H4 (cell line): ENCODE data around the gene BTBD10. TPM values are rescaled to one million over a fixed set of nuclear protein-coding genes. Genes with fewer than 3 reads are reported as not detected.

Experiments used
- DNase-seq: peaks from one replicate; pipeline ENCODE4 v3.0.0-alpha.2; 2015; ENCODE audit warnings: low spot score
- total RNA-seq: library from RNA; depleted of rRNA; stranded (reverse); fragments of >200 nt; shearing (Covaris generic); gene quantifications from 2 replicates; pipeline ENCODE4 v1.2.3, GENCODE V29; 2014; rRNA removed

BTBD10 gene
- total RNA-seq, 1 experiment from 2014 or later, result 70.1 TPM

- DNase-seq, result peak; percentile 96
These were observed 123.5 kb downstream of the BTBD10 start for GRCh38 chr11:13339195-13340153.

DNA sequence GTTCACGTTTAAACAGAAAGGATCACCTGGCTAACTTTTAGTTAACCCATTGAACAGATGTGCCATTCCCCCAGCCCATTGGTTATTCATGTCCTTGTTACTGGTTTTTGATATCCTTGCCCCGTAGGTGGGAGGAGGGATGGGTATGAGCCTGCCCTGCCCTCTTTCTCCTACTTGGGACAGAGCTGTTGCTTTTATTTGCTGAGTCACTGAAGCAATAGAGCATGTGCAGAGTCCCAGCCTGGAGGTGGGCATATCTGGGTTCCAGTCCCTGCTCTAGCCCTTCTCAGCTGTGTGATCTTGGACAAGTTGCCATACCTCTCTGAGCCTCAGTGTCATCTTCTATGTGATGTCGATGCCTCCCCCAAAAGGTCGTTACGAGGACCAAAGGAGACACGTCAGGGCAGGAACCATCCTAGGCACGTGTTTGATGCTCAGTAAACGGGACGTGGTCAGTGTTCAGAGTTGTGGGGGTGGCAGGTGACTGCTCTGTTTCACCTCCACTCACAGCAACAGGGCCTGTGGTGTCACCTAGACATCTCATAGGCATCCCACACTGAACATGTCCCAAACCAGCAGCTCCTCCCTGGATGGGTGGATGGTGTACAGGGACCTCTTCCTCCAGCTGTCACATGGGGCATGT lies 124.5 kb downstream of the BTBD10 start:
- DNase-seq, result peak; percentile 90

DNA sequence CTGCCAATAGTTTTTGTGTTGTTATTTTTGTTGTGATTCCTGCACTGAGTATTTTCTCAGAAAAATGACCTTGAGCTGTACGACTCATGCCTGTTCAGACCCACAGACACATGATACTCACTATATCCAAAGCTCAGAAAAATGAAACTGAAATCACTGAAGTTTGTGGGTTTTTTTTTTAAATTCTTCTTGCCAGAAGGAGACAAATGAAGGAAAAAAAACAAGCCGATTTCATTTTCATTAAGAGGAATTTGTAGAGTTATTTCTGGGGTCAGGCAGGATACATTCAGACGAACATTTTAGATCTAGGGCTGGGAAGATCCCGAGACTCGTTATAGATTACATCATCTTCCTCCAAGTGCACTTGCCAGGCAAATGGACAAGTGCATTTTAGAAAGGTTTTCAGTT lies 125.0 kb downstream of the BTBD10 start:
- peak; percentile 70 for DNase-seq

Other genes with a start within 250 kb of the BTBD10 start
- gene BMAL1, start 185.4 kb downstream of the BTBD10 start, total RNA-seq, result 12.1 and 14.2 TPM in 2 replicates
- not detected in 2 replicates for gene PTH, start 32.8 kb upstream of the BTBD10 start, total RNA-seq
- 27.1 and 35.7 TPM in 2 replicates for gene FAR1, start 205.4 kb upstream of the BTBD10 start, total RNA-seq